Activated CD4-positive, CD25-positive, alpha-beta regulatory T cell treated with anti-CD3 and anti-CD28 coated beads, Interleukin-2, amount 50 U/mL, for 24 hours (primary cell): ENCODE data around the gene AP1AR.
A peak's percentile ranks its signal among the peaks of the same experiment; 100 is the strongest.
"Not testable (repeated sequence)": the region's sequence is repeated elsewhere in the genome, so short reads cannot be mapped to it uniquely, and the experiment has no call there.

Source experiments
- ATAC-seq, 2 donors: fragments of 150-1000 bp; cut with Tn5 transposase; one replicate each; pipeline ENCODE4 v1.10.0; 2021; ENCODE audit warnings: mild to moderate bottlenecking in 1 of 2, moderate library complexity in 1 of 2

AP1AR gene

DNA sequence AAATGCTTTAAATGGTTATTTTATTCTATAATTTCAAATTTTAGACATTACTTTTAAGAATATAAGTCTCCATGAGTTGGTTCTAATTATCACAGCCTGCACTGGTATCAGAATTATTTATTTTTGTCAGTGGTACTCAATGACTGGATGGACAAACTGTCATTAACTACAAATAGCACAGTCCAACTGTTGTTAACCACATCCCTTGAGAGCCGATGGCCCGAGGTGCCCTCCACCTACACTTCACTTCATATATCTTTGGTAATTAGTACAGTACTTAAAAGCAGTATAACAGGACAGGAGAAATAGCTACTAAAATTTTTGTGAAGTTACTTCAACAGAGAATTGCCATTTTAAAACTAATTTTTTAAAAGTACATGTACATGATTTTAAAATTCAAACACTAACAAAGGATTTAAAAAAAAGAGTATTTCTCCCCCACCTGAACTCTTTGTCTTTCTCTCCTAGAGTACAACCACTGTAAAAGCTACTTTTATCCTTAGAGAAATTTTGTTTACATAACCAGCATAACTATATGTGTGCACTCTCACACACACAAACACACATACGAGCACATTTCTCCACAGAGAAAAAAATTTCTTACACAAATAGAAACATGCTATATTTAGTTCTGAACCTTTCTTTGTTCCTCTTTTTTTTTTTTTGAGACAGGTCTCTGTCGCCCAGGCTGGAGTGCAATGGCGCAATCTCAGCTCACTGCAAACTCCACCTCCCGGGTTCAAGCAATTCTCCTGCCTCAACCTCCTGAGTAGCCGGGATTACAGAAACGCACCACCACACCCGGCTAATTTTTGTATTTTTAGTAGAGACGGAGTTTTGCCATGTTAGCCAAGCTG, 47.7 kb downstream of the AP1AR start:
- ATAC-seq: no peak

DNA sequence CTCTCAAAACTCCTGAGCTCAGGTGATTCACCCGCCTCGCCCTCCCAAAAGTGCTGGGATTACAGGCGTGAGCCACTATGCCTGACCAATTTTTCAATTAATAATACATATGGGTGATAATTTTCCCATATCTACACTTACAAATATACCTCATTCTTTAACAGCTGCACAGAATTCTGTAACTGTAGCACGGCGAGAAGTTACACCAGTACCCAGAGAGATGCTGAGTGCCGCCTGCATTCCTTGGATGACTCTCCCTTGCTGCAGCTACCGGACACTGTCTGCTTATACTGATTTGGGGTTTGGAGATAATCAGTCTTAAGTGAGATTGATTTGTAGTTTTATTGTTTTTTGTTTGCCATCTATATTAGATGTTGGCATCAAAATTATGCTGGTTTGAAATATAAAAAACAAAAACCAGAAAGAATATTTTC, 48.3 kb downstream of the AP1AR start:
- ATAC-seq: no peak

DNA sequence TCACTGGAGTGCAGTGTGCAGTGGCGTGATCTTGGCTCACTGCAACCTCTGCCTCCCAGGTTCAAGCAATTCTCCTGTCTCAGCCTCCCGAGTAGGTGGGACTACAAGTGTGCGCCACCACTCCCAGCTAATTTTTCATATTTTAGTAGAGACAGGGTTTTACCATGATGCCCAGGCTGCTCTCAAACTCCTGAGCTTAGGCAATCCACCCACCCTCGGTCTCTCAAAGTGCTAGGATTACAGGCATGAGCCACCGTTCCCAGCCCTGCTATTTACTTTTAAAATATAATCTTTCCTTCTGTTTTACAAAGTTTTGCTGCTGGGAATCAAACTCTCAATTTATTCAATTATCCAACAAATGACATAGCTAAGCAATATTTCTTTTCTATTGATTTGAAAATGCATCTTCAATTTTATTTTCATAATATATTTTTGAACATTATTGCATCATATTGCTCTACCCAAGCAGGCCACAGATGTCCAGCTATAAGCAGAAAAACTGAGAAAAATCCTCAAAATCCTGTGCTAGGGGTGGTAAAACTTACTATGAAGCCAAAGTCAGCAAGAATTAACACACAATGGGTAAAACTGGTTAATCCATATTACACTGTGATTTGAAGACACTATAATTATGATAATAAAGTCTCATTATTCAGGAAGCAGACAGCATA, 48.9 kb downstream of the AP1AR start:
- no peak for ATAC-seq

DNA sequence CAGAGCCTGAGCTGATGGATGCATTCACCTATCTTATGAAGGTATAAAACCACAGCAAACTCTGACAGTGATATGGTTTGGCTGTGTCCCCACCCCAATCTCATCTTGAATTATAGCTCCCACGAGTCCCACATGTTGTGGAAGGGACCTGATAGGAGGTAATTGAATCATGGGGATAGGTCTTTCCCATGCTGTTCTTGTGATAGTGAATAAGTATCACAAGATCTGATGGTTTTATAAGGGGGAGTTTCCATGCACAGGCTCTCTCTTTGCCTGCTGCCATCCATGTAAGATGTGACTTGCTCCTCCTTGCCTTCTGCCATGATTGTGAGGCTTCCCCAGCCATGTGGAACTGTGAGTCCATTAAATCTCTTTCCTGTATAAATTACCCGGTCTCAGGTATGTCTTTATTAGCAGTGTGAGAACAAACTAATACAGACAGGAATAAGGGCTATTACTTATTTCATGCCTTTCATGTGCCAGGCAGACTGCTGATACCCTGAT, 50.4 kb downstream of the AP1AR start:
- ATAC-seq: not testable (repeated sequence)

DNA sequence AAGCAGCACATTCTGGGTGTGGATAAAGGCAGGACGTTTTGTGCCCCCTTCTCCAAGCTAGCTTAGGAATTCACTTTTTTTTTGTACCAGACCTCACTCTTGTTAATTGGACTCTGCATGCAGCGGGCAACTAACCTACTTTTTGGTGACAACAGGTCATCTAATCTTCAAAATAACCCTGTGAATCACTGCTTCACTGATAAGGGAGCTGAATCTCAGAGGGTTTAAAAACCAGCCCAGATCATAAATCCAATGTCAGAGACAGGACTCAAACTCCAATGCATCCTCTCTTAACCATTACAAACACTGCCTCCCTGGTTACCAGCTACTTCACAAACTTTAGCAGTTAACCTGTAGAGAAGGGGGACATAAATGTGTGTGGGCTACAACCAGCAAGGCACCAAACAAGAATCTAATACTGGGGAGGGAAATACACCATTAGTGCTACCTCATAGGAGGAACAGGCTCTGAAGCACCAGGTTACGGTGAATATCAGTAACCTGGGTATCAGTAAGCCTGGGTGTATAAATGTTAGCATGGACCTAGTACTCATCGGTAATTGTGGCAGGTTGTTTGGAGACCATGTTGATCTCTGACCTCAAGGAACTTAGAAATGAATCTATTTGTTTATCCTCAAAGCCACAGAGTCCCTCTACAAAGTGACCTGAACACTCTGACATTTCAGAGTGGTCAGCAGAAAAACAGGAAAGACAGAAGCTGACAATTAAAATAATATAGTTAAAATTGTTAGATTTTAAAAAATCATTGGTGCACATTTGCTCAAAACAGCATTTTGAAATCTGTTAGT, 51.5 kb downstream of the AP1AR start:
- no peak for ATAC-seq

DNA sequence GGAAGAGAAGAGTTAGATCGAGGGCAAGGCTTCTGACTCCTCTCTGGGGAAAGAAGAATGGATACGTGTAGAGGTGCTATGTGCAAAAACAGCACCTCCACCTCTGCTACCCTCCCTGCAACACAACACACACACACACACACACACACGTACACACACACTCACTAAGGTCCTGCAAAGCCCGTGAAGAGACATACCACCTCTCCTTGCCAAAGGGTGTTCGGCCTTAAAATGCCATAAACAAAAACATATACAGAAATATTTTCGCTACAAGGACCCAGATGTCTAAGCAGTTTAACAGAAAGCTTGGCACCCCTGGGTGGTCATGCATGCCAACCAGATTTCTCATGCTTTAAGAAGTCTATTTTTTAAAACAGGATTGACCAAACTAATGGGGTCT, 52.6 kb downstream of the AP1AR start:
- no peak for ATAC-seq

DNA sequence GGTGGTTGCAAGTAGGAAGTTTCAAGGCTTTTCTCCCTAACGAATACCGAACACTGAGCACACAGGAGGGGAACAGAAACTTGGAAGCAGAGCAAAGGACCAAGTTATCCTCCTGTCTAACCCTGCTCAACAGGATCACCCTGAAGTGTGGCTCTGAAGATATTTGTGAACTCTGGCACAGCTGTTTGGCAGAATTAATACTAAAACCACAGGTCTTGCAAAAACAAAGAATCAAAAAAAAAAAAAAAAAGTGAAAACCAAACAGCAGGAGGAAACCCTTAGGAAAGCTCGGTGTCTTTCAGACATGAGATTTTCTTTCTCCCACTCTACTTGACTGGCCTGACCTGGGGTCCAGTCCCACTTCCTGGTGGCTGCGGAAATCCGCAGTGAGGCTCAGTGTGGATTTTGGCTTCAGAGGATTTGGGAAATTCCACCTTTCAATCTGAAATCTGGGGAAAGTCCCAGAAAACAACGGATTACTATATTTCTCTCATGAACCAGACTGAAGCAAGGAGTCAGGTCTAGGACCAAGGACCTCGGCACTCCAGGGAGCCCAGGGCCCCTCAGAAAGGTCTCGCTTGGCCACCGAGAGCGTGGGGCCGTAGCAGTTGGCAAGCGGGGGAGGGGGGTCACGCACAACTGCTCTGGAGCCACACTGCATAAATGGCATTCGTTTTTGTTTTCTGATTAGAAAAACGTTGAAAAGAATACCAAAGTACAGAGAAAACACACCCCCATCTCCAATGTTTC, 53.2 kb downstream of the AP1AR start:
- no peak for ATAC-seq

DNA sequence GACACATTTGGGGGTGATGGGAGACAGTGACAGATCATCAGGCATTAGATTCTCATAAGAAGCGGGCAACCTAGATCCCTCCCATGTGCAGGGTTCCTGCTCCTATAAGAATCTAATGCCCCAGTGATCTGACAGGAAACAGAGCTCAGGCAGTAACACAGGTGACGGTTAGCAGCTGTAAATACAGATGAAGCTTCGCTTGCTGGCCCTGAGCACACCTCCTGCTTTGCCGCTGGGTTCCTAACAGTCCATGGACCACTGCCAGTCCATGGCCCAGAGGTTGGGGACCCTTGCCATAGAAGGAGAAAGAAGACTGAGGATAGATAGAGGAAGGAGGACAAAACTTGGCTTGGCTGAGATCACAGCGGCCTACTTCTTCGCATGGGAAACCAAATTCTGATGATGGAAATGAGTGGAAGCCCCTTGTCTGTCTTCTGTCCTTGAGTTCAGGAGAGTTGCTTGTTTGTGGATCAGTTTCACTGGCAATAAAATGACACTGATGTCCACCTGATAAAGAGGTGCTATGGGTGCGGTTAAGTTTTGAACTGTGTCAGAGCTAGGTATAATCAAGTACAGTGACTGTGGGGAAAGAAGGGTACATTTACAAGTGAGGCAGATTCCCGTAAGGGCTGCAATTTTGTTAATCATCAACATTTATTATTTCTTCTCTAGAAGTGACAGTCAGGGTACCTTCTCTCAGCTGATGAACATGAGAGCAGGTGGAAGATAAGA, 55.8 kb downstream of the AP1AR start:
- ATAC-seq: peak; percentile 35 to 46

DNA sequence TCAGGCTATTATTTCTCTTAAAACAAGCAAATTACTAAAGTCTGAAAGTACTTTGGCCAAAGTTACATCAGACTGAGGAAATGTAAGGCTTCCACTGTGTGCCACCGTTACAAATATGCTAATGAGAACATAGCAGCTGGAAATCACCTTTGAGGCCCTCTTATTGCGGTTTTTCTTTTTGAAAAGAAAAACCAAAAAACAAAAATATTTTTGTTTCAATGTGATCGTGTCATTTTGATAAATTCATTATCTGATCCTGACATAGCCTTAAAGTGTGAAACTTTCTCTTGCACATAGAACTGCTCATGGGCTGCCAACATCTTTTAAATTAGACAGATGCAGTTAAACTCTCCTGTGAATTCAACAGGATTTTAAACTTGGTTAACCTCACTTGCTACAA, 56.9 kb downstream of the AP1AR start:
- ATAC-seq: peak; percentile 37 to 49

DNA sequence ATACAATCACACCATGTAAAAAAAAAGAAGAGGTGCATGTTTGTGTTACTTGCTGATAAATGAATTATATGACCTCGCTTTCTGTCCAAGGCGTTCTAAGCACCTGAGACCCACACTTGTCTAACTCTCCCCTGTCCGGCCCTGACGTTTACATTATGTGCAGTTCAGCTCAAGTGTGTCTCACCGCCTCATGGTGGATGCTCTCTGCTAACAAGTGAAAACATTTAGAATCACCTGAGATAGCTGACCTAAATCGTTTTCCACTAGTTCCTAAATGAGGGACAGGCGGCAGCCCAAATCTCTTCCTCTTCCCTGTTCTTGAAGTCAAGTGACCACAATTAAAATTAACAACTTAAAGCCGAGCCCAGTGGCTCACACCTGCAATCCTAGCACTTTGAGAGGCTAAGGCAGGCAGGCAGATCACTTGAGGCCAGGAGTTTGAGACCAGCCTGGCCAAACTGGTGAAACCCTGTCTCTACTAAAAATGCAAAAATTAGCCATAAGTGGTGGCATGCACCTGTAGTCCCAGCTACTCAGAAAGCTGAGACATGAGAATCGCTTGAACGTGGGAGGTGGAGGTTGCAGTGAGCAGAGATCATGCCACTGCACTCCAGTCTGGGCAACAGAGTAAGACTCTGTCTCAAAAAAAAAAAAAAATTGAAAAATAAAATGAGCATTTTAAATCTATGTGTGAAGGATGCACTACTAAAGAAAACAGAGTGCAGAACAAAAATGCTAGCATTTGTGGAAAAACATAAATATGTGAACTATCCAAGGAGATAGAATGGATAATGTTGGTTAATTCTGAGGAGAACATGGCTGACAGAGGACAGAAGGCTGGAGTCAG, 58.0 kb downstream of the AP1AR start:
- ATAC-seq: no peak

DNA sequence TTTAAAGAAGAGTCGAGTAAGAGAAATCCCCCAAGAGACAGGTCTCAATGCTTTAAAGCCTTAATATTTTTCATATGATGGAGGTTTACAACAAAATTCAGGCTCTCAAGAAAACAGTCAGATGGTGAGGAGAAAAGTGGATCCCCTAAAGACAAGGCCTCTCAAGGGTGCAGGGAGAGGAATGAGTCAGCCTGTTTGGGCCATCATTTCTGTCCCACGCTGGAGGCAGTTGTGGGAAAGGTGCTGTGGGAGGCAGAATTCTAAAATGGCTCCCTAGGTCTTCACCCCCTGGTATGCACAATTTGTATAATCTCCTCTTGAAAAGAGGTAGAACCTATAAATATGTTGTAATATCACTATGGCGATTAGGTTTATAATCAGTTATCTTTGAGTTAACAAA, 58.8 kb downstream of the AP1AR start:
- ATAC-seq: no peak

DNA sequence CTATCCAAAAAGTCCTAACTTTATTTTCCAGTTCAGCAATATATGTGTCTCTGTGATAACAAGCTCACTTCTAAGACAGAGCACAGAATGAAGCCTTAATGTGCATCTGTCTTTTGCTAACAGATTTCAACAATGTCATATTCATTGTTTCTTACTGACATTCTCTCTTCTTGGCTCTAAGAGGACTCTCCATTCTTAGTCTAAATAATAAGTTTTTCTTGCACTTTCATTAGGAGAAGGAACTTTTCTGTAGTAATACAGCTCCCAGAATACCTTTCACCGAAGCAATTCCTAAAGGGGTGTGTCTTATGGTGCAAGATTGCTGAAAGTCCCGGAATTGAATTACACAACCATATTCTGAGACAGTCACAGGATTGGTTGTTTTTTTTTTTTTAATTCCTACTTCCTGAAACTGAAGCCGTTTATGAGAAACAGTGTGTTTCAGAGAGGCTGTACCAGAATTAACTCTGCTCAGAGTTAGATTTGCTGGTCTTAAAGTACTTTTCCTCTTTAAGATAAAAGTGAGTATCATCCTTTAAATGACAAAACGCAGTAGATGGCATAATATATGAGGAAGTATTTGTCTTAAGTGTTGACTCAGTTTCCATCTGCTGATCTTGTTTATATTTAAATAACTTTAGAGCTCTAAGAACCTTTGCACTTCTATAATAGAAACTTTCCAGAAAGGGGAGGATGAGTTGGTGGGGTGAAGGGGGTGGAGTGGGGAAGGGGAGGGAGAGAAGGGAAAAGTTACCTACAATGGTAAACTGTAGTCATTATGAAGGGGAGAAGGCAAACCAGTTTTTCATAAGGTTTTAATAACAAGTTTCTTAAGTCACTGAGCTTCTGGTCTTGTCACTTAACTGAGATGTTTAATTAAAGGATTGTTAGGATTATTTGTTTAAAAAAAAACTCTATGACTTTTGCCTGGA, 65.6 kb downstream of the AP1AR start, which contains the start of gene ALPK1:
Gene ALPK1, plus strand, starts transcription at position 421 of the 932 bp plus-strand sequence.
- peak; percentile 73 to 80 for ATAC-seq

DNA sequence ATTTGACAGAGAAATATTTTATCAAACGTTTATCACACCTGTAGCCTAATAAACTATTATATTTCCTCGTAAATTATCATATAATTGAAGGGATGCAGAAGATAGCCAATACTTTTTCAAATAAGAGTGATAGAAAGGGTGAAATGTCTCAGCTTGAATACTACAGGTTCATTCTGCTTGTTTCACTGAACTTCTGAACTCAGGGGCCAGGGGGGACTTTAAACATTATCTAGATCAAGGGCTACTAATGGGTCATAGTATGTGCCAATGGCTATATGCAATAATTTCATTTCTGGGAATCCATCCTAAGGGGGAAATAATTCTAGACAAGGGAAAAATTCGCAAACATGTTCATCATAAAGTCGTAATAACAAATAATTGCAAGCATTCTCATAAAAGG, 68.1 kb downstream of the AP1AR start:
- no peak for ATAC-seq

DNA sequence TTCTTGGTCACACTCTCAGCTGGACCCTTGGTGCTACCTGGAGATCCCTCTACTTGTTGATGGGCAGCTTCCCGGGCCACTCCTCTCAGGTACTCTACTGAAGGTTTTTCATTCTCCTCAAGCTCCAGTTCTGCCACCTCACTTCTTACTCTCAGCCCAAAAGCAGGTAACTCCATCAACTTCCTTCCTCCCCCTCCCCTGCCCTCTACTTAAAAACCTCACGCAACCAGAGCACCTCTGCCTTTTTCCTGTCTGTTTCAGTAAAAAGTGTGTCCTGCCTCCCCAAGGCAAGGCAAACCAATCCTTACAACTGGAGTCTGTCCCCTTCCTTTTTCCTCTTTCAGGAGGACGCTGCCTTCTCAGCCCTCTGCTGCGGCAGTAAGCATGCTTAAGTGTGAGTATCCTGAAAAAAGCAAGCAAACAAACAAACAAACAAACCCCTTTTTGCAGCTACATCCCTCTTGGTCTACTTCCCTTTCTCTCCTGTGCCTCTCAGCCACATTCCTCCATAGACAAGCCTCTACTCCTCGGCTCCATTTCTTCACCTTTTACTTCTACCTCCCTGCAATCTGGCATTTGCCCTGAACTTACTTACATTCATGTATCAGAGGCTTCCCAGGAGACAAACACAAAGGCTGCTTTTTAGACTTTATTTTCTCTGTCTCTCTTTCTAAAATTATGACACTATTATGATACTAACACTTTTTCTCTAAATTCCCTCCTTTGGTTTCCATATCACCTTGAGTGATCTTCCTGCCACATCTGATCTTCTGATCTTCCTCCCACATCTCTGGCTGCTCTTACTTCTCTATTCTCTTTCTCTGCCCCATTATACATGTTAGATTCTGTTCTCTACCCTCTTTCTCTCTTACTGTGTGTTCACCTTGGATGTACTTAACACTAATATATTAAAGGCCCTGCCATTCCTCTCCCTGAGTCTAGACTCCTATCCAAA, 71.0 kb downstream of the AP1AR start:
- ATAC-seq: peak; percentile 32 to 63

DNA sequence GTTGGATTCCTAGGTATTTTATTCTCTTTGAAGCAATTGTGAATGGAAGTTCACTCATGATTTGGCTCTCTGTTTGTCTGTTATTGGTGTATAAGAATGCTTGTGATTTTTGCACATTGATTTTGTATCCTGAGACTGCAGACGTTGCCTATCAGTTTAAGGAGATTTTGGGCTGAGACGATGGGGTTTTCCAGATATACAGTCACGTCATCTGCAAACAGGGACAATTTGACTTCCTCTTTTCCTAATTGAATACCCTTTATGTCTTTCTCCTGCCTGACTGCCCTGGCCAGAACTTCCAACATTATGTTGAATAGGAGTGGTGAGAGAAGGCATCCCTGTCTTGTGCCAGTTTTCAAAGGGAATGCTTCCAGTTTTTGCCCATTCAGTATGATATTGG, 73.9 kb downstream of the AP1AR start:
- not testable (repeated sequence) for ATAC-seq

DNA sequence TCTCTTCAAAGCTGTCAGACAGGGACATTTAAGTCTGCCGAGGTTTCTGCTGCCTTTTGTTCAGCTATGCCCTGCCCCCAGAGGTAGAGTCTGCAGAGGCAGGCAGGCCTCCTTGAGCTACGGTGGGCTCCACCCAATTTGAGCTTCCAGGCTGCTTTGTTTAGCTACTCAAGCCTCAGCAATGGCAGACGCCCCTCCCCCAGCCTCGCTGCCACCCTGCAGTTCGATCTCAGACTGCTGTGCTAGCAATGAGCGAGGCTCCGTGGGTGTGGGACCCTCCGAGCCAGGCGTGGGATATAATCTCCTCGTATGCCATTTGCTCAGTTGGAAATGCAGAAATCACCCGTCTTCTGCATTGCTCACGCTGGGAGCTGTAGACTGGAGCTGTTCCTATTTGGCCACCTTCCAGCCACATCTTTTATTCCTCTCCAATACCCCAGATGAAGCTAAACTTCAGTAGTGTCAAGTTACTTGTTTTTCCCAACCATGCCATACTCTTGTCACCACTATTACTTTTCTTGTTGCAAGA, 77.7 kb downstream of the AP1AR start:
- ATAC-seq: not testable (repeated sequence)

DNA sequence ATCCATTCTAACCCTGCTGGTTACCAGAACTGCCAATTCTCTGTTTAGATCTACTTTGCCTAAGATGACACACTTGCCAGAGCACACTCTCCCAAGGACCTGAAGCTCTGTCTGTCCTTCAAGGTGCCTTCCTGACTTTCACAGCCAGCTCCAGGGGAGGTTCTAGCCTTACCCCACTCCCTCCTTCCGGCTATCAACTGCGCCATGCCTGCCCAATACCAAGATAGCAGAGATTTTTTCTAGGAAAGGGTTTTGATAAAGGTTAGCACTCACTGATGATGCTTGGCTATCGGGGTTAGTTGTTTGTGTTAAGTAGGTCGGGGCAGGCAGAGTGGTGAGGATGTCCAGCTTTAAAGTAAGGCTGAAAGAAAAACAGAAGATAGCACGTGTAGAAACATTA, 79.9 kb downstream of the AP1AR start:
- no peak for ATAC-seq
